ENCODE measurements around the gene HS3ST3B1.

The HS3ST3B1 gene

DNA sequence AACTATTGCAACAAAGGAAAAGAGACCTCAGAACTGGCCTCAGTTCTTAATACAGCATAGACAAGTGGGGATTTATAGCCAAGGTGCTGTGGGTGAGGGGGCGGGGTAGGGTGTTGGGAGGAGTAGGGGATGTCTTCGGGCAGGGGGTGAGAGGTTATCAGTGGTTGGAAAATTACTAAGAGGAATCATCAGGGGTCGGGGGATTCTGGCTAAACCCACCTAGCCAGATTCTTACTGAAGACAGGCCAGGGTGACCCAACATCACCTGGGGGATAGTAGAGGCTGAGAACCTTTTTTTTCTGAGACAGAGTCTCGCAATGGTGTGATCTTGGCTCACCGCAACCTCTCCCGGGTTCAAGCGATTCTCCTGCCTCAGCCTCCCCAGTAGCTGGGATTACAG is 32.6 kb downstream of the HS3ST3B1 start:
- TF ChIP-seq YY1 (IDR thresholded peaks at IDR 0.05; ENCODE audit: low read depth): no peak
- no peak for TF ChIP-seq EP300 (IDR thresholded peaks at IDR 0.05; ENCODE audit: borderline replicate concordance)
- no peak for TF ChIP-seq ZBTB7A (IDR thresholded peaks at IDR 0.05; ENCODE audit: low read depth)
- TF ChIP-seq CREB1 (IDR thresholded peaks at IDR 0.05; ENCODE audit: low read depth): no peak
- TF ChIP-seq TAF1 (IDR thresholded peaks at IDR 0.05; ENCODE audit: low read depth): no peak
- TF ChIP-seq, protein P1, sequence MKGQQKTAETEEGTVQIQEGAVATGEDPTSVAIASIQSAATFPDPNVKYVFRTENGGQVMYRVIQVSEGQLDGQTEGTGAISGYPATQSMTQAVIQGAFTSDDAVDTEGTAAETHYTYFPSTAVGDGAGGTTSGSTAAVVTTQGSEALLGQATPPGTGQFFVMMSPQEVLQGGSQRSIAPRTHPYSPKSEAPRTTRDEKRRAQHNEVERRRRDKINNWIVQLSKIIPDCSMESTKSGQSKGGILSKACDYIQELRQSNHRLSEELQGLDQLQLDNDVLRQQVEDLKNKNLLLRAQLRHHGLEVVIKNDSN (IDR thresholded peaks at IDR 0.05): no peak
- no peak for TF ChIP-seq RAD21 (IDR thresholded peaks at IDR 0.05; ENCODE audit: low read depth)
- TF ChIP-seq NFIC (IDR thresholded peaks at IDR 0.05): no peak
- no peak for TF ChIP-seq FOXM1 (IDR thresholded peaks at IDR 0.05; ENCODE audit: borderline replicate concordance, low read depth)
- no peak for TF ChIP-seq CEBPB (IDR thresholded peaks at IDR 0.05)
- no peak for TF ChIP-seq EGR1 (IDR thresholded peaks at IDR 0.05)
- TF ChIP-seq, protein P2, sequence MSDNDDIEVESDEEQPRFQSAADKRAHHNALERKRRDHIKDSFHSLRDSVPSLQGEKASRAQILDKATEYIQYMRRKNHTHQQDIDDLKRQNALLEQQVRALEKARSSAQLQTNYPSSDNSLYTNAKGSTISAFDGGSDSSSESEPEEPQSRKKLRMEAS (IDR thresholded peaks at IDR 0.05): no peak
- no peak for TF ChIP-seq TCF12 (IDR thresholded peaks at IDR 0.05; ENCODE audit: low read depth)
- no peak for TF ChIP-seq TEAD4 (IDR thresholded peaks at IDR 0.05)
- no peak for TF ChIP-seq REST (IDR thresholded peaks at IDR 0.05; ENCODE audit: low read depth)

GRCh38 chr17:14334276-14334840 is 33.5 kb downstream of the HS3ST3B1 start:
- TF ChIP-seq, protein P1 (IDR thresholded peaks at IDR 0.05): no peak
- TF ChIP-seq ZBTB7A (IDR thresholded peaks at IDR 0.05; ENCODE audit: low read depth): no peak
- TF ChIP-seq EP300 (IDR thresholded peaks at IDR 0.05; ENCODE audit: borderline replicate concordance): no peak
- TF ChIP-seq RAD21 (IDR thresholded peaks at IDR 0.05; ENCODE audit: low read depth): no peak
- no peak for TF ChIP-seq REST (IDR thresholded peaks at IDR 0.05; ENCODE audit: low read depth)
- no peak for TF ChIP-seq EGR1 (IDR thresholded peaks at IDR 0.05)
- no peak for TF ChIP-seq CREB1 (IDR thresholded peaks at IDR 0.05; ENCODE audit: low read depth)
- TF ChIP-seq FOXM1 (IDR thresholded peaks at IDR 0.05; ENCODE audit: borderline replicate concordance, low read depth): no peak
- TF ChIP-seq TCF12 (IDR thresholded peaks at IDR 0.05; ENCODE audit: low read depth): no peak
- no peak for TF ChIP-seq TAF1 (IDR thresholded peaks at IDR 0.05; ENCODE audit: low read depth)
- no peak for TF ChIP-seq NFIC (IDR thresholded peaks at IDR 0.05)
- TF ChIP-seq TEAD4 (IDR thresholded peaks at IDR 0.05): no peak
- TF ChIP-seq YY1 (IDR thresholded peaks at IDR 0.05; ENCODE audit: low read depth): no peak
- TF ChIP-seq CEBPB (IDR thresholded peaks at IDR 0.05): no peak
- TF ChIP-seq, protein P2 (IDR thresholded peaks at IDR 0.05): no peak

- no peak for TF ChIP-seq NFIC (IDR thresholded peaks at IDR 0.05)
- no peak for TF ChIP-seq ZBTB7A (IDR thresholded peaks at IDR 0.05; ENCODE audit: low read depth)
- TF ChIP-seq, protein P2 (IDR thresholded peaks at IDR 0.05): no peak
- TF ChIP-seq CREB1 (IDR thresholded peaks at IDR 0.05; ENCODE audit: low read depth): no peak
- no peak for TF ChIP-seq TEAD4 (IDR thresholded peaks at IDR 0.05)
- TF ChIP-seq REST (IDR thresholded peaks at IDR 0.05; ENCODE audit: low read depth): no peak
- TF ChIP-seq EP300 (IDR thresholded peaks at IDR 0.05; ENCODE audit: borderline replicate concordance): no peak
- no peak for TF ChIP-seq TCF12 (IDR thresholded peaks at IDR 0.05; ENCODE audit: low read depth)
- no peak for TF ChIP-seq CEBPB (IDR thresholded peaks at IDR 0.05)
- no peak for TF ChIP-seq FOXM1 (IDR thresholded peaks at IDR 0.05; ENCODE audit: borderline replicate concordance, low read depth)
- TF ChIP-seq YY1 (IDR thresholded peaks at IDR 0.05; ENCODE audit: low read depth): no peak
These were observed 34.0 kb downstream of the HS3ST3B1 start for GRCh38 chr17:14334919-14335318.

- TF ChIP-seq FOXM1 (IDR thresholded peaks at IDR 0.05; ENCODE audit: borderline replicate concordance, low read depth) (no peak), CREB1 (IDR thresholded peaks at IDR 0.05; ENCODE audit: low read depth) (no peak), EP300 (IDR thresholded peaks at IDR 0.05; ENCODE audit: borderline replicate concordance) (no peak), YY1 (IDR thresholded peaks at IDR 0.05; ENCODE audit: low read depth) (no peak), TAF1 (IDR thresholded peaks at IDR 0.05; ENCODE audit: low read depth) (no peak)
- TF ChIP-seq, protein P1 (IDR thresholded peaks at IDR 0.05): no peak
These were observed 35.5 kb downstream of the HS3ST3B1 start for GRCh38 chr17:14336418-14336817.

Data from Ishikawa (cell line).